Neural cell (in vitro differentiated cells): ENCODE measurements around the gene TMEM127.
A peak's percentile ranks its signal among the peaks of the same experiment; 100 is the strongest.

Source experiments
- CTCF ChIP-seq: fragments of 450-650 bp; IDR thresholded peaks from 2 replicates; pipeline ENCODE4 v1.5.1; 2014; ENCODE audit warnings: antibody characterized with exemption, mild to moderate bottlenecking, moderate library complexity; ENCODE audit not compliant: poor library complexity, severe bottlenecking
- EP300 ChIP-seq: fragments of 450-650 bp; conservative IDR thresholded peaks from 2 replicates; pipeline ENCODE4 v1.6.1; 2014; ENCODE audit warnings: antibody characterized with exemption, mild to moderate bottlenecking, moderate library complexity; ENCODE audit not compliant: poor library complexity, severe bottlenecking
- POLR2AphosphoS5 ChIP-seq: IDR thresholded peaks from 2 replicates; pipeline ENCODE4 v1.6.1; 2012
- TAF1 ChIP-seq: IDR thresholded peaks from 2 replicates; pipeline ENCODE4 v1.6.1; 2012; ENCODE audit warnings: low read depth

- TF ChIP-seq POLR2AphosphoS5 (peak; percentile 90), CTCF (peak; percentile 53), TAF1 (peak; percentile 78), EP300 (peak; percentile 22)
Measured at GRCh38 chr2:96208143-96209010, 57.4 kb downstream of the TMEM127 start, which contains the start of gene STARD7.
